ENCODE data around the gene TBCD. TPM values are rescaled to one million over a fixed set of nuclear protein-coding genes. Genes with fewer than 3 reads are reported as not detected.

The TBCD gene
- total and polyA plus RNA-seq, 12 donors = 41.3 to 107 (median 52.4) TPM

DNA sequence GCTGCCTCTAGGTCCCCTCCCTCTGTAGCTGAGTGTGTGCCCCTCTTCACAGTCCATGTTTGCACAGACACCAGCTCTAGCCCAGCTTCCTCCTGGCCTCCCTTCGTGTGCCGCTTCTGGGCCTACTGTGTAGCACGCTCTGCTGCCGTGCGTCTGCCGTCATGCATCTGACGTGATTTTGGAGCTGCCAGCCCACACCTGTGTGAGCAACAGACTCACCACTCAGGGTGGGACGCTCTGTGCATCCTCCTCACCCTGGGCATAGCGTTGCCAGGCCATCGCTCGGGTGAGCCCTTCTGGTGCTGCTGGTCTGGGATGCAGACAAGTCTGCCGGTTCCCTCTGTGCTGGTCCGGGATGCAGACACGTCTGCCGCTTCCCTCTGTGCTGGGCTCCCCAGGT is 127.4 kb downstream of the TBCD start:
- intact Hi-C loops (cut with DNase I) = loop anchor here in 2 of 10 donors (5.0 kb wide), 1 partner anchor 33 kb away; no protein-coding TSS in a partner anchor
- no peak for ATAC-seq
- H3K36me3 ChIP-seq = peaks cover 0 to 23% (median 0%) of the 10 kb centered on the region in 9 donors
- TF ChIP-seq, protein P1, sequence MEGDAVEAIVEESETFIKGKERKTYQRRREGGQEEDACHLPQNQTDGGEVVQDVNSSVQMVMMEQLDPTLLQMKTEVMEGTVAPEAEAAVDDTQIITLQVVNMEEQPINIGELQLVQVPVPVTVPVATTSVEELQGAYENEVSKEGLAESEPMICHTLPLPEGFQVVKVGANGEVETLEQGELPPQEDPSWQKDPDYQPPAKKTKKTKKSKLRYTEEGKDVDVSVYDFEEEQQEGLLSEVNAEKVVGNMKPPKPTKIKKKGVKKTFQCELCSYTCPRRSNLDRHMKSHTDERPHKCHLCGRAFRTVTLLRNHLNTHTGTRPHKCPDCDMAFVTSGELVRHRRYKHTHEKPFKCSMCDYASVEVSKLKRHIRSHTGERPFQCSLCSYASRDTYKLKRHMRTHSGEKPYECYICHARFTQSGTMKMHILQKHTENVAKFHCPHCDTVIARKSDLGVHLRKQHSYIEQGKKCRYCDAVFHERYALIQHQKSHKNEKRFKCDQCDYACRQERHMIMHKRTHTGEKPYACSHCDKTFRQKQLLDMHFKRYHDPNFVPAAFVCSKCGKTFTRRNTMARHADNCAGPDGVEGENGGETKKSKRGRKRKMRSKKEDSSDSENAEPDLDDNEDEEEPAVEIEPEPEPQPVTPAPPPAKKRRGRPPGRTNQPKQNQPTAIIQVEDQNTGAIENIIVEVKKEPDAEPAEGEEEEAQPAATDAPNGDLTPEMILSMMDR (IDR thresholded peaks at IDR 0.05) = no peak
- no peaks in the 10 kb centered on the region for H3K27me3 ChIP-seq
- WGBS, 2 donors = 95 to 97% methylated on average over 15 of the region's 15 CpGs
- no peak for DNase-seq
- H3K9me3 ChIP-seq = no peaks in the 10 kb centered on the region
- no peak overlapping the region for H3K27ac ChIP-seq
- no peak overlapping the region for H3K4me3 ChIP-seq
- H3K4me1 ChIP-seq = peaks cover 18 to 90% (median 42%) of the 10 kb centered on the region in 9 donors

DNA sequence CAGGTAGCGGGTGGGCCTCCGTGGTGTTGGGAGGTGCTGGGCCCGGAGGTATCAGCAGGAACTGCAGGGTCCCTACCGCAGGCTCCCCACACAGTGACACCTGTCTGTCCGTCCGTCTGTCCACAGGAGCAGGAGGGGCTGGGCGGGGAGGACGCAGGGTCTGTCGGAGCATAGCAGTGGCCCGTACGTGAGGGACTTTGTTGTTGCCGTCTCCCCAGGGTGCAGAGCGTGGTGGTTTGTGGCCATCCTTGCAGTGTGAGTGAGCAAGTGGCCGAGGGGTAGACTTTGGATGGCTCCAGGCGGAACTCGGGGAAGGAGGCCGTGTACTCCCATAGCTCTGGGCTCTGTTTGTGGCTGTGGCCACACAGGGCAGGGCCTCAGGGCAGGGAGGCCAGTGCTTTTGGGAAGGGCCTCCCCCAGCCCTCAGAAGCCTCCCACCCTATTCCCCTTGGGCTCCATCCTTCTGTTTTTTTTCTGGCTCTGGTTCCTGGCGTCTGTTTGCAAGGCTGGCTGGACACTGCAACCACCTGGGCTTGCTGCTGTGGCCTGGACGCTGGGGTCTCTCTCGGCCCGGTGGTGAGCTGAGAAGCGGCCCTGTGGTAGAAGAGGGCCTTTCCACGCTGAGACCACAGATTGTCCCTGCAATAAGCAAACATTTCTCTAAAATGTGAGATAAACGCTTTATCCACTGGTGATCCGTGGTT is 128.9 kb downstream of the TBCD start:
- peaks cover 22 to 96% (median 54%) of the 10 kb centered on the region in 9 donors for H3K4me1 ChIP-seq
- no peak overlapping the region for H3K4me3 ChIP-seq
- 88 to 89% methylated on average over 25 of the region's 25 CpGs for WGBS, 2 donors
- no peaks in the 10 kb centered on the region for H3K27me3 ChIP-seq
- TF ChIP-seq, protein P1 (IDR thresholded peaks at IDR 0.05) = no peak
- no peaks in the 10 kb centered on the region for H3K9me3 ChIP-seq
- intact Hi-C loops (cut with DNase I) = no loop called here
- ATAC-seq (no peak), DNase-seq (no peak)
- peak overlapping the region in 1 of 10 donors; percentile 30 for H3K27ac ChIP-seq
- H3K36me3 ChIP-seq = peaks cover 0 to 23% (median 0%) of the 10 kb centered on the region in 9 donors

DNA sequence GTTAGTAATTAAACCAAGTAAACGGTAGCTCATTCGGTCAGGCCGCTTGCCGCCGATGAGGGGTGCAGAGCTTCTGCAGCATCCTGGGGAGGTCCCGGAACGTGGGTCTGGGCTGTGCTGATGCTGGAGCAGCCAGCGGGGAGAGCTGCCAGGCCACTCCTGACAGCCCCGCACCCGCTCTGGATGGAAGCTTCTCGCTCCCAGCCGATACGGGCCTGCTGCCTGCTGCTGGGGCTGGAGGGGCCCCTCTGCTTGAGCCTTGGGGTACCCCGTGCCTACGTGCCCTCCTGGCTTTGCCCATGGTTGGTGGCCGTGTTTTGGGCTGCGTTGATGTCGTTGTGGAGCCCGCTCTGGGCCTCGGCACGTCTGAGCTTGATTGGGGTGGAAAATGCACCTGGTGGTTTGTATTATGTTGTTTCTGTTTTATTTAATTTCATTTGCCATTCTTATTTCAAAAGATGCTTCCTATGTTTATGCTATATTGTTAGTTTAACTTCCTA is 129.5 kb downstream of the TBCD start:
- intact Hi-C loops (cut with DNase I) = no loop called here
- Histone ChIP-seq H3K4me3 (no peak overlapping the region), H3K4me1 (peaks cover 26 to 96% (median 54%) of the 10 kb centered on the region in 9 donors), H3K9me3 (no peaks in the 10 kb centered on the region), H3K36me3 (peaks cover 0 to 19% (median 0%) of the 10 kb centered on the region in 9 donors), H3K27me3 (no peaks in the 10 kb centered on the region), H3K27ac (peak overlapping the region in 2 of 10 donors; percentile 30 to 66)
- 83 to 93% methylated on average over 21 of the region's 21 CpGs for WGBS, 2 donors
- no peak for DNase-seq
- TF ChIP-seq, protein P1 (IDR thresholded peaks at IDR 0.05) = no peak
- no peak for ATAC-seq

DNA sequence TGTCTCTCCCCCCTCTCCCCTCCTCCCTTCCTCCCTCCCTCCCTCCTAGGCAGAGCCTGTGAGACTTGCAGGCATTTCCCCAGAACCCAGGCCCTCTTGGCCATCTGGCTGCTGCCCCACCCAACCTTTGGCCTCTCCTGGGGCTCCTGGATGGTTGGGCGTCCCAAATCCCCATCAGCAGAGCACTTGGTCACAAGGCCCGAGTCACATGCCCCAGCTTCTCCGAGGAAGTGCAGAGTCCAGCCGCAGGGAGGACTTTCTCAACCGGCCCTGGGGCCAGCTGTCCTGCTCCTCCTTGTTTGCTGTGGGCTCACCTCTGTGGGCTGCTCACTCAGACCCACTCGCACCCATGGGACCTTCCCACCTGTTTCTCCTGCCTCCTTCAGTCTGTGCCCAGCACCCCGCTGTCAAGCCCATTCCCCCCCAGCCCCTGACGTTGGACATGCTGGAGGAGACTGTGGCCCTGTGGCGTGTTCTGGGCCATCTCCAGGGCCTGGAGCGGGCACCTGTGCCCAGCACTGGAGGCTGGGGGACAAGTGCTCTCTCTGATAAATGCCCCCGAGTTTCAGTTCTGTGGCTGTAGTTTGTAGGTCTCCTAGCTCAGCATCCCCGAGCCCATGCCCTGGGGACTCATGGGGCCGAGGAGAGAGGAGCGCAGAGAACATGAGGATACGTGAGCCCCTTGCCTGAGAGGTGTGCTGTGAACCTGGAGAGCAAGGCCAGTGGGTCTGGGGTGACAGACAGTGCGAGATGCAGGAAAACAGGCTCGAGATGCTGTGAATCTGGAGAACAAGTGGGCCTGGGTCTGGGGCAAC is 130.2 kb downstream of the TBCD start:
- TF ChIP-seq, protein P1 (IDR thresholded peaks at IDR 0.05) = no peak
- H3K9me3 ChIP-seq = no peaks in the 10 kb centered on the region
- peak overlapping the region in 4 of 10 donors; percentile 6 to 66 (median 26) for H3K27ac ChIP-seq
- no peaks in the 10 kb centered on the region for H3K27me3 ChIP-seq
- H3K4me1 ChIP-seq = peaks cover 25 to 89% (median 47%) of the 10 kb centered on the region in 9 donors
- DNase-seq = peak in 1 of 2 donors; percentile 58
- H3K36me3 ChIP-seq = peaks cover 0 to 19% (median 0%) of the 10 kb centered on the region in 9 donors
- intact Hi-C loops (cut with DNase I) = no loop called here
- WGBS, 2 donors = 78 to 83% methylated on average over 17 of the region's 17 CpGs
- H3K4me3 ChIP-seq = no peak overlapping the region
- ATAC-seq = peak; percentile 22 to 46 (median 32)
